Stimulated activated CD8-positive, alpha-beta memory T cell treated with anti-CD3 and anti-CD28 coated beads, Interleukin-7, amount 100 ng/mL, for 24 hours (primary cell): ENCODE measurements around the gene DIAPH3.
"Not testable (repeated sequence)": the region's sequence is repeated elsewhere in the genome, so short reads cannot be mapped to it uniquely, and the experiment has no call there.

ENCODE experiments used
- DNase-seq: peaks from one replicate; pipeline ENCODE4 v3.0.0-alpha.2; 2020; ENCODE audit warnings: low read depth

DIAPH3 gene

GRCh38 chr13:60094385-60095088, 69.2 kb downstream of the DIAPH3 start:
- DNase-seq, result no peak

- DNase-seq, result no peak
Observed at GRCh38 chr13:60093425-60094019, 70.2 kb downstream of the DIAPH3 start.

- DNase-seq, result no peak
Observed at GRCh38 chr13:60091573-60091972, 72.2 kb downstream of the DIAPH3 start.

- DNase-seq, result no peak
Observed at GRCh38 chr13:60090574-60090973, 73.2 kb downstream of the DIAPH3 start.

- not testable (repeated sequence) for DNase-seq
Observed at GRCh38 chr13:60083780-60084179, 79.9 kb downstream of the DIAPH3 start.

GRCh38 chr13:60080850-60081249, 82.9 kb downstream of the DIAPH3 start:
- no peak for DNase-seq

GRCh38 chr13:60078226-60078625, 85.5 kb downstream of the DIAPH3 start:
- DNase-seq, result no peak

GRCh38 chr13:60075850-60076249, 87.9 kb downstream of the DIAPH3 start:
- no peak for DNase-seq

- no peak for DNase-seq
Observed at GRCh38 chr13:60074397-60074796, 89.3 kb downstream of the DIAPH3 start.

GRCh38 chr13:60066226-60066625, 97.5 kb downstream of the DIAPH3 start:
- DNase-seq, result no peak

- DNase-seq, result no peak
Observed at GRCh38 chr13:60062502-60062901, 101.2 kb downstream of the DIAPH3 start.

GRCh38 chr13:60061737-60062136, 102.0 kb downstream of the DIAPH3 start:
- no peak for DNase-seq

GRCh38 chr13:60051754-60052285, 111.9 kb downstream of the DIAPH3 start:
- no peak for DNase-seq

GRCh38 chr13:60048353-60048752, 115.4 kb downstream of the DIAPH3 start:
- not testable (repeated sequence) for DNase-seq

- DNase-seq, result no peak
Observed at GRCh38 chr13:60047918-60048317, 115.8 kb downstream of the DIAPH3 start.

GRCh38 chr13:60044321-60044720, 119.4 kb downstream of the DIAPH3 start:
- DNase-seq, result no peak

GRCh38 chr13:60043262-60043661, 120.5 kb downstream of the DIAPH3 start:
- DNase-seq, result no peak

GRCh38 chr13:60040668-60041067, 123.1 kb downstream of the DIAPH3 start:
- not testable (repeated sequence) for DNase-seq

- DNase-seq, result no peak
Observed at GRCh38 chr13:60035874-60036273, 127.9 kb downstream of the DIAPH3 start.

- DNase-seq, result no peak
Observed at GRCh38 chr13:60032851-60033250, 130.9 kb downstream of the DIAPH3 start.

GRCh38 chr13:60028021-60028420, 135.7 kb downstream of the DIAPH3 start:
- no peak for DNase-seq

- no peak for DNase-seq
Observed at GRCh38 chr13:60026286-60026685, 137.4 kb downstream of the DIAPH3 start.

- no peak for DNase-seq
Observed at GRCh38 chr13:60020288-60020687, 143.4 kb downstream of the DIAPH3 start.
